ENCODE data around the gene FCF1.

Gene FCF1

DNA sequence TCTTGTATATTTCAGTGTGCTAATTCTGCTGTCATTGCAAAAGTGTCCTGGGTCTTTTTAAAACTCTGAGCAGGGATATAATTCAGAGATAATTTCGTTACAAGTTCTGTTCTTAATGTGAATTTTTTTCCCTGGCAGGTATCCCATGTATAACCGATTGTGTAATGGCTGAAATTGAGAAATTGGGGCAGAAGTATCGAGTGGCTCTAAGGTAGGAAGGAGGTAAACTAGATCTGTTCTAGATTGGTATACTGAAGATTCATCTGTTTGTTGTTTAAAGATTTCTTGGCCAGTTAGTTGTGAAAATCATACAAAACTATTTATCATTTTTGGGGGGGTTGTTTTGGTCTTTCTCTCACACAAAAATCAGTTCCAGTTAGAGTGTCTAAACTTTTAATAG lies 10.2 kb downstream of the FCF1 start:
- ChIA-PET POLR2A (interaction anchor here (0.7 kb wide), 1 partner anchor 625 kb away, joined by 3 read pairs; no protein-coding TSS in a partner anchor), CTCF (no interaction called here)
- DNase-seq (ENCODE audit: extremely low spot score) = no peak
- no peak for TF ChIP-seq ARNT (IDR thresholded peaks at IDR 0.05)
- no peak for TF ChIP-seq FOXM1 (IDR thresholded peaks at IDR 0.05; ENCODE audit: borderline replicate concordance)
- no peak for TF ChIP-seq NFRKB (IDR thresholded peaks at IDR 0.05)
- no peak for TF ChIP-seq HDGF (IDR thresholded peaks at IDR 0.05; ENCODE audit: borderline replicate concordance)
- no peak for TF ChIP-seq ZNF384 (IDR thresholded peaks at IDR 0.05)
- TF ChIP-seq LEF1 (IDR thresholded peaks at IDR 0.05; ENCODE audit: borderline replicate concordance) = no peak
- no peak for TF ChIP-seq BHLHE40 (IDR thresholded peaks at IDR 0.05; ENCODE audit: borderline replicate concordance)
- no peak for TF ChIP-seq SP1 (IDR thresholded peaks at IDR 0.05)
- no peak for TF ChIP-seq ELF4 (IDR thresholded peaks at IDR 0.05)
- TF ChIP-seq SUZ12 (IDR thresholded peaks at IDR 0.05) = no peak
- TF ChIP-seq FOXK2 (IDR thresholded peaks at IDR 0.05) = no peak
- TF ChIP-seq, protein P1, sequence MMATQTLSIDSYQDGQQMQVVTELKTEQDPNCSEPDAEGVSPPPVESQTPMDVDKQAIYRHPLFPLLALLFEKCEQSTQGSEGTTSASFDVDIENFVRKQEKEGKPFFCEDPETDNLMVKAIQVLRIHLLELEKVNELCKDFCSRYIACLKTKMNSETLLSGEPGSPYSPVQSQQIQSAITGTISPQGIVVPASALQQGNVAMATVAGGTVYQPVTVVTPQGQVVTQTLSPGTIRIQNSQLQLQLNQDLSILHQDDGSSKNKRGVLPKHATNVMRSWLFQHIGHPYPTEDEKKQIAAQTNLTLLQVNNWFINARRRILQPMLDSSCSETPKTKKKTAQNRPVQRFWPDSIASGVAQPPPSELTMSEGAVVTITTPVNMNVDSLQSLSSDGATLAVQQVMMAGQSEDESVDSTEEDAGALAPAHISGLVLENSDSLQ (IDR thresholded peaks at IDR 0.05) = no peak

DNA sequence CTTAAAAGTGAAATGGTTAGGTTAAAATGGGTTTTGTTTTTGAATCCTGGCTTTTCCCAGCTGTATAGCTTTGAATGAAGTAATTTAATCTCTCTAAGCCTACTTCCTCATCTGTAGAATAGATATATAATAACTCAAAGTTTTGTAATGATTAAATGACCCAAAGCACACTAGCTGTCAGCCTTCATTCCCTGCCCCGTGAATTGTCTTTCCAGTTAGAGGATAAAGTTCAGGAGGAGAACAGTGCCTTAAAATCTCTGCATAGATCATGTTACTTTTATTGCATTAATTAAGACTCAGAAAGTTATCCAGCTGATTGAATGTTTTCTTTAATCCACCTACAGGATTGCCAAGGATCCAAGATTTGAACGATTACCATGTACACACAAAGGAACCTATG lies 19.4 kb downstream of the FCF1 start:
- CTCF ChIA-PET = no interaction called here
- POLR2A ChIA-PET = no interaction called here
- no peak for DNase-seq (ENCODE audit: extremely low spot score)
- TF ChIP-seq NFRKB (IDR thresholded peaks at IDR 0.05) (no peak), BHLHE40 (IDR thresholded peaks at IDR 0.05; ENCODE audit: borderline replicate concordance) (no peak), ELF4 (IDR thresholded peaks at IDR 0.05) (no peak), CTBP1 (IDR thresholded peaks at IDR 0.05; ENCODE audit: borderline replicate concordance) (no peak), FOXK2 (IDR thresholded peaks at IDR 0.05) (no peak), FOXM1 (IDR thresholded peaks at IDR 0.05; ENCODE audit: borderline replicate concordance) (no peak), FOXA1 (IDR thresholded peaks at IDR 0.05) (no peak), ZNF384 (IDR thresholded peaks at IDR 0.05) (no peak), LEF1 (IDR thresholded peaks at IDR 0.05; ENCODE audit: borderline replicate concordance) (no peak), HDGF (IDR thresholded peaks at IDR 0.05; ENCODE audit: borderline replicate concordance) (no peak), SUZ12 (IDR thresholded peaks at IDR 0.05) (no peak), TARDBP (IDR thresholded peaks at IDR 0.05) (no peak), ARNT (IDR thresholded peaks at IDR 0.05) (no peak)
- TF ChIP-seq, protein P1 (IDR thresholded peaks at IDR 0.05) = no peak

DNA sequence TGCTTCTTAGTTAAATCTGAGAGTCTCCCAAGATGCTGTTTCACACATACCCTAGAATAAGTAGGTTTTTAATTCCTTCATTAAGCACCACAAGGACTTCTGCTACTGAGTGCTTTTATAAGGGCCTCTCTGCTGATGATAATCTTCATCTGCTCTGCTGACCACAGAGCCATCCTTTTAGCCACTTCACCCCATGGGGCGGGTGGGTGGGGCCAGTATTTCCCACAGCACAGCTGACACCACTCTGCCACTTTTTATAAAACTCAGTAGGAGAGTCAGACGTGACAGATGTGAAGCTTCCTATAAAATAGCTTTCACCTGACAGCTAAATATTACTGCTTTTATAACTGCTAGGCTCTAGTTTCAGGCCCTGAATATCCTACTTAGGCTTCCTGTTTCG lies 20.3 kb downstream of the FCF1 start:
- TF ChIP-seq FOXA1 (IDR thresholded peaks at IDR 0.05) (no peak), FOXM1 (IDR thresholded peaks at IDR 0.05; ENCODE audit: borderline replicate concordance) (no peak), ELF4 (IDR thresholded peaks at IDR 0.05) (no peak)
- POLR2A ChIA-PET = no interaction called here
- no peak for DNase-seq (ENCODE audit: extremely low spot score)
- CTCF ChIA-PET = no interaction called here

DNA sequence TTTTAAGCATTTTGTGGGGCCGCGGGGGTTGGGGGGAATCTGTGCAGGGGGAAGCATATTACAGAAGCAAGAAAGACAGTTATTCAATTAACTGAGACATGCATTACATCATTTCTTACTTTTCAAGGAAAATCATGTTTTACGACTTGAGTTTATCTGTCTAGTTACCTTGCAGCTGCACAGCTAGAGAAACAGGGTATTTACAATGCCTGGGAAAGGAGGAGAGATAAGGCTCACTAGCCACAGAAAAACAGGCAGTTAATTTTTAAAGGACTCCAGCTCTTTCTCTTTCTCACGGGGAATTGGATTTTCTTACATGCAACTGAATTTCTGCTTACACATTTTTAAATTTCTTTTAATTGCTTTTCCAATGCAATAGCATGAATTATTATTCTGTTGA lies 22.2 kb downstream of the FCF1 start:
- ChIA-PET POLR2A (no interaction called here), CTCF (no interaction called here)
- DNase-seq (ENCODE audit: extremely low spot score) = no peak
- TF ChIP-seq NFRKB (IDR thresholded peaks at IDR 0.05) (no peak), CTBP1 (IDR thresholded peaks at IDR 0.05; ENCODE audit: borderline replicate concordance) (no peak), ARNT (IDR thresholded peaks at IDR 0.05) (no peak)

DNA sequence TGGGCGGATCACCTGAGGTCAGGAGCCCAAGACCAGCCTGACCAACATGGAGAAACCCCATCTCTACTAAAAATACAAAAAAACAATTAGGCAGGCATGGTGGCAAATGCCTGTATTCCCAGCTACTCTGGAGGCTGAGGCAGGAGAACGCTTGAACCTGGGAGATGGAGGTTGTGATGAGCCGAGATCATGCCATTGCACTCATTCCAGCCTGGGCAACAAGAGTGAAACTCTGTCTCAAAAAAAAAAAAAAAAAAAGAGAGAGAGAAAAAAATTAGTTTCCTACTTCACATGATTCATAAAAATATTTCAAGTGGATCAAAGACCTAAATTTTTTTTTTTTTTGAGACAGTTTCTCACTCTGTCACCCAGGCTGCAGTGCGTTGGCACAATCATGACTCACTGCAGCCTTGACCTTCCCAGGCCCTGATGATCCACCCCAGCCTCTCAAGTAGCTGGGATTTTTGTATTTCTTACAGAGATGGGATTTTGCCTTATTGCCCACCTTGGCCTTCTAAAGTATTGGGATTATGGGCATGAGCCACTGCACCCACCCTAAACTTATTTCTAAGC lies 24.9 kb downstream of the FCF1 start:
- no peak for TF ChIP-seq FOXM1 (IDR thresholded peaks at IDR 0.05; ENCODE audit: borderline replicate concordance)
- no peak for TF ChIP-seq BHLHE40 (IDR thresholded peaks at IDR 0.05; ENCODE audit: borderline replicate concordance)
- no peak for TF ChIP-seq SP1 (IDR thresholded peaks at IDR 0.05)
- no peak for TF ChIP-seq TARDBP (IDR thresholded peaks at IDR 0.05)
- TF ChIP-seq FOXK2 (IDR thresholded peaks at IDR 0.05) = no peak
- TF ChIP-seq FOXA1 (IDR thresholded peaks at IDR 0.05) = no peak
- no peak for TF ChIP-seq SUZ12 (IDR thresholded peaks at IDR 0.05)
- TF ChIP-seq L3MBTL2 (conservative IDR thresholded peaks at IDR 0.05) = no peak
- no peak for DNase-seq (ENCODE audit: extremely low spot score)
- POLR2A ChIA-PET = no interaction called here
- CTCF ChIA-PET = no interaction called here

DNA sequence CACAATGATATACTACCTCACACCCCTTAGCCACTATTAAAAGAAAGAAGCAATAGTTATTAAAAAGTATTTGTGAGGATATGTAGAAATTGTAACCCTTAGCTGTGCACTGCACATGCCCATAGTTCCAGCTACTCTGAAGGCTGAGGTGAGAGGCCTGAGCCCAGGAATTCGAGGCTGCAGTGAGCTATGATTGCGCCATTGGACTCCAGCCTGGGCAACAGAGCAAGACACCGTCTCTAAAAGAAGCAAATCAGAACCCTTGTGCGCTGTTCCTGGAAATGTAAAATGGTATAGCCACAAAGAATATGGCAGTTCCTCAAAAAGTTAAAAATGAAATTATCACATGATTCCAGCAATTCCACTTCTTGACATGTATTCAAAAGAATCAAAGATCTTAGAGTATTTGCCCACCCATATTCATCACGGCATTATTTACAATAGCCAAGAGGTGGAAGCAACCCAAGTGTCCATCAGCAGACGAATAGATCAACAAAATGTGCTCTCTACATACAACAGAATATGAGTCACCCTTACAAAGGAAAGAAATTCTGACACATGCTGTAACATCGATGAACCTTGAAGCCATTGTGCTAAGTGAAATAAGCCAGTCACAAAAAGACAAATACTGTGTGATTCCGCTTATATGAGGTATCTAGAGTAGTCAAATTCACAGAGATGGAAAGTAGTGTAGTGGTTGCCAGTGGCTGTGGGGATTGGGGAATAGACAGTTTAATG lies 26.5 kb downstream of the FCF1 start:
- TF ChIP-seq SUZ12 (IDR thresholded peaks at IDR 0.05) = no peak
- no peak for TF ChIP-seq NFRKB (IDR thresholded peaks at IDR 0.05)
- TF ChIP-seq TARDBP (IDR thresholded peaks at IDR 0.05) = no peak
- TF ChIP-seq FOXA1 (IDR thresholded peaks at IDR 0.05) = no peak
- TF ChIP-seq CTBP1 (IDR thresholded peaks at IDR 0.05; ENCODE audit: borderline replicate concordance) = no peak
- TF ChIP-seq HDGF (IDR thresholded peaks at IDR 0.05; ENCODE audit: borderline replicate concordance) = no peak
- TF ChIP-seq, protein P1 (IDR thresholded peaks at IDR 0.05) = no peak
- TF ChIP-seq ZNF384 (IDR thresholded peaks at IDR 0.05) = no peak
- TF ChIP-seq FOXK2 (IDR thresholded peaks at IDR 0.05) = no peak
- no peak for TF ChIP-seq ELF4 (IDR thresholded peaks at IDR 0.05)
- no peak for TF ChIP-seq LEF1 (IDR thresholded peaks at IDR 0.05; ENCODE audit: borderline replicate concordance)
- no peak for TF ChIP-seq L3MBTL2 (conservative IDR thresholded peaks at IDR 0.05)
- TF ChIP-seq BHLHE40 (IDR thresholded peaks at IDR 0.05; ENCODE audit: borderline replicate concordance) = no peak
- no peak for TF ChIP-seq FOXM1 (IDR thresholded peaks at IDR 0.05; ENCODE audit: borderline replicate concordance)
- TF ChIP-seq SP1 (IDR thresholded peaks at IDR 0.05) = no peak
- TF ChIP-seq ARNT (IDR thresholded peaks at IDR 0.05) = no peak
- no peak for DNase-seq (ENCODE audit: extremely low spot score)
- POLR2A ChIA-PET = no interaction called here
- CTCF ChIA-PET = no interaction called here
